Fibroblast of skin of scalp (primary cell): Measurements from ENCODE around the gene CYP1A2. TPM values are rescaled to one million over a fixed set of nuclear protein-coding genes. Genes with fewer than 3 reads are reported as not detected.
"Not testable (repeated sequence)": the region's sequence is repeated elsewhere in the genome, so short reads cannot be mapped to it uniquely, and the experiment has no call there.

Source experiments
- DNase-seq: peaks from one replicate; pipeline ENCODE4 v3.0.0-alpha.2; 2013
- polyA plus RNA-seq, 2 experiments: library from polyadenylated mRNA; unstranded; fragments of 120-200 nt; gene quantifications; one replicate each; pipeline ENCODE4 v1.2.1, GENCODE V29; 2013; ENCODE audit not compliant: insufficient read length in 2 of 2

Gene CYP1A2
- 0.04 TPM for polyA plus RNA-seq (2013, experiment 1 of 2; ENCODE audit: insufficient read length)
- not detected for polyA plus RNA-seq (2013, experiment 2 of 2; ENCODE audit: insufficient read length)

- DNase-seq = no peak
Measured at GRCh38 chr15:74748322-74748946, at the start of gene CYP1A2. Gene CYP1A2, plus strand, starts transcription at chr15:74748845. Its CDS starts 894 bp downstream, at chr15:74749739.

GRCh38 chr15:74709011-74709410, 39.6 kb upstream of the CYP1A2 start:
- no peak for DNase-seq

GRCh38 chr15:74709892-74710291, 38.8 kb upstream of the CYP1A2 start:
- no peak for DNase-seq

GRCh38 chr15:74710319-74711094, 38.1 kb upstream of the CYP1A2 start:
- no peak for DNase-seq

- no peak for DNase-seq
Measured at GRCh38 chr15:74712311-74712710, 36.3 kb upstream of the CYP1A2 start.

GRCh38 chr15:74716651-74717050, 32.0 kb upstream of the CYP1A2 start:
- DNase-seq = no peak

GRCh38 chr15:74722591-74722990, 26.1 kb upstream of the CYP1A2 start:
- no peak for DNase-seq

GRCh38 chr15:74723187-74723586, 25.5 kb upstream of the CYP1A2 start:
- no peak for DNase-seq

- peak; percentile 58 for DNase-seq
Measured at GRCh38 chr15:74723754-74724334, 24.8 kb upstream of the CYP1A2 start.

GRCh38 chr15:74724570-74725224, 23.9 kb upstream of the CYP1A2 start:
- DNase-seq = no peak

- DNase-seq = no peak
Measured at GRCh38 chr15:74725225-74725774, 23.3 kb upstream of the CYP1A2 start, which contains the start of gene CYP1A1. Gene CYP1A1, minus strand, starts transcription at chr15:74725528. Its CDS starts 2,431 bp downstream, at chr15:74723097.

GRCh38 chr15:74725845-74726773, 22.5 kb upstream of the CYP1A2 start:
- DNase-seq = peak; percentile 28

- no peak for DNase-seq
Measured at GRCh38 chr15:74726774-74727164, 21.9 kb upstream of the CYP1A2 start.

- no peak for DNase-seq
Measured at GRCh38 chr15:74727727-74728126, 20.9 kb upstream of the CYP1A2 start.

GRCh38 chr15:74728699-74729098, 19.9 kb upstream of the CYP1A2 start:
- not testable (repeated sequence) for DNase-seq

GRCh38 chr15:74729372-74729771, 19.3 kb upstream of the CYP1A2 start:
- not testable (repeated sequence) for DNase-seq

GRCh38 chr15:74730619-74731316, 17.9 kb upstream of the CYP1A2 start:
- DNase-seq = no peak

- DNase-seq = no peak
Measured at GRCh38 chr15:74732846-74733245, 15.8 kb upstream of the CYP1A2 start.

- no peak for DNase-seq
Measured at GRCh38 chr15:74733269-74733668, 15.4 kb upstream of the CYP1A2 start.

- DNase-seq = no peak
Measured at GRCh38 chr15:74735305-74735704, 13.3 kb upstream of the CYP1A2 start.

- not testable (repeated sequence) for DNase-seq
Measured at GRCh38 chr15:74738239-74738638, 10.4 kb upstream of the CYP1A2 start.
